Measurements from ENCODE around the gene STX7. TPM values are rescaled to one million over a fixed set of nuclear protein-coding genes. Genes with fewer than 3 reads are reported as not detected.
A peak's percentile ranks its signal among the peaks of the same experiment; 100 is the strongest.

The STX7 gene
- total and polyA plus RNA-seq, 2 donors (not counting 3 experiments of a cell fraction or from before 2014, with no cell fraction given) = 13.4 to 45.5 TPM

GRCh38 chr6:132401618-132402285 is 111.2 kb downstream of the STX7 start:
- DNase-seq (ENCODE audit: low read depth, low spot score) = no peak
- H3K9me3 ChIP-seq (replicated peaks; ENCODE audit: control insufficient read depth, insufficient read depth, low read length) = no peaks in the 10 kb centered on the region
- no peaks in the 10 kb centered on the region for H3K9me1 ChIP-seq (replicated peaks; ENCODE audit: control insufficient read depth, extremely low read depth, insufficient read depth, low read length)
- CTCF ChIA-PET = no interaction called here
- no peaks in the 10 kb centered on the region for H3K79me2 ChIP-seq (ENCODE audit: control insufficient read depth, insufficient read depth, low read length)
- POLR2A ChIA-PET = no interaction called here
- dilution Hi-C loops (cut with MboI; ENCODE audit: extremely low pct_ligation_motif_present, low sequenced_read_pairs) (no loop called here), intact Hi-C loops (cut with micrococcal nuclease) (no loop called here)
- no peaks in the 10 kb centered on the region for H3K36me3 ChIP-seq (ENCODE audit: control insufficient read depth in 2 of 2, extremely low read depth in 1 of 2, insufficient read depth in 2 of 2, low read length in 2 of 2)
- H4K20me1 ChIP-seq (replicated peaks; ENCODE audit: control insufficient read depth, extremely low read depth, insufficient read depth, low read length) = no peaks in the 10 kb centered on the region
- H2AFZ ChIP-seq (ENCODE audit: low read depth, low read length) = peak overlapping the region; percentile 90
- BruUV-seq (replicated peaks) = no TSS peak
- no peak overlapping the region for H3K27ac ChIP-seq (ENCODE audit: insufficient read depth, low read depth, low read length)
- H3K4me3 ChIP-seq (replicated peaks in 1 of 3; ENCODE audit: insufficient read depth in 1 of 3, low read depth in 1 of 3, low read length in 3 of 3) = peak overlapping the region; percentile 38 to 61 (median 49)
- TF ChIP-seq EZH2 (IDR thresholded peaks at IDR 0.05; ENCODE audit: borderline replicate concordance, low read depth, low read length, severe bottlenecking) = peak; percentile 88
- TF ChIP-seq CTCF (IDR thresholded peaks at IDR 0.05; ENCODE audit: extremely low read depth in 1 of 2, insufficient read depth in 1 of 2, low read depth in 1 of 2, low read length in 2 of 2) = no peak
- no peak overlapping the region for H3K9ac ChIP-seq (replicated peaks; ENCODE audit: extremely low read depth, insufficient read depth, low read length)
- H3K4me1 ChIP-seq (ENCODE audit: control insufficient read depth, extremely low read depth, insufficient read depth, low read length) = peaks cover 9% of the 10 kb centered on the region
- H3K27me3 ChIP-seq (ENCODE audit: control insufficient read depth in 2 of 2, insufficient read depth in 2 of 2, low read length in 2 of 2) = peaks cover 47 to 73% of the 10 kb centered on the region in 2 experiments
- FAIRE-seq = no peak
- H3K4me2 ChIP-seq (ENCODE audit: insufficient read depth, low read length) = peak overlapping the region; percentile 78

DNA sequence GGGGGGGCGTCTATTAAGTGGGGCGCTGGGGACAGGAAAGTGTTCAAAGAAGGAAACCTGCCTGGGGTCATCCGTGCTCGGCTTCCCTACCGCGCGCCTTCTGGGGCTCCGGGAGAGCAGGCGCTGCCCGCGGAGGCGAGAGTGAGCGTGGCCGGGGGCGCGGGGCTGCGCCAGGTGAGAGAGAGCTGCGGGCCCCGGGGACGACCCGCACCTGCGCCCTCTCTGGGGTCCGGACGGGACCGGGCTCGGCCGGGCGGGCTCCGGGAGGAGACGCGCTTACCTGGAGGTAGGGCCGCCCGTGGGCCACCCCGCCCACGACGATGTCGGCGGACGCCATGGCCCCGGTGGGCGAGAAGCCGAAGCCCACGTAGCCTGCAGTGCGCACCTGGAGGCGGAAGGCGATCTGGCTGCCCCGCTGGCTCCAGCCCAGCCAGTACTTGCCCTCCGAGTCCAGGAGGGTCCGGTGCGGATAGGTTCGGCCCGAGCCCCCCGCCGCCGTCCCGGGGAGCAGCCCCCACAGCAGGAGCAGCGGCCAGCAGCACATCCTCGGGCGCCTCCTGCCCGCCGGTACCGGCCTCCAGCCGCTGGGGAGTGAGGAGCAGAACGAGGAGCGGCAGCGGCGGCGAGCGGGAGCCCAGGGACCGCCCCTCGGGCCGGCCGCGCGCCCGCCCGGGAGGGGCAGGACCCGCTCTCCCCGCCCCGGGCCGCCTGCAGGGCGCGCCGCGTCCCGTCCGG is 111.9 kb downstream of the STX7 start, which contains the start of gene MOXD1:
TSS of gene MOXD1 (minus strand) at position 593 of the 735 bp plus-strand sequence. CDS start at position 544, 49 bp downstream.
- peaks cover 46 to 75% of the 10 kb centered on the region in 2 experiments for H3K27me3 ChIP-seq (ENCODE audit: control insufficient read depth in 2 of 2, insufficient read depth in 2 of 2, low read length in 2 of 2)
- peak within 1 kb of the TSS; percentile 78 for H3K4me2 ChIP-seq (ENCODE audit: insufficient read depth, low read length)
- H3K4me1 ChIP-seq (ENCODE audit: control insufficient read depth, extremely low read depth, insufficient read depth, low read length) = peaks cover 9% of the 10 kb centered on the region
- H3K9ac ChIP-seq (replicated peaks; ENCODE audit: extremely low read depth, insufficient read depth, low read length) = no peak within 1 kb of the TSS
- peak within 1 kb of the TSS; percentile 90 for H2AFZ ChIP-seq (ENCODE audit: low read depth, low read length)
- H3K27ac ChIP-seq (ENCODE audit: insufficient read depth, low read depth, low read length) = no peak within 1 kb of the TSS
- H4K20me1 ChIP-seq (replicated peaks; ENCODE audit: control insufficient read depth, extremely low read depth, insufficient read depth, low read length) = no peaks in the 10 kb centered on the region
- POLR2A ChIA-PET = no interaction called here
- no peaks in the 10 kb centered on the region for H3K79me2 ChIP-seq (ENCODE audit: control insufficient read depth, insufficient read depth, low read length)
- FAIRE-seq = no peak
- BruUV-seq (replicated peaks) = no TSS peak
- H3K9me3 ChIP-seq (replicated peaks; ENCODE audit: control insufficient read depth, insufficient read depth, low read length) = no peaks in the 10 kb centered on the region
- dilution Hi-C loops (cut with MboI; ENCODE audit: extremely low pct_ligation_motif_present, low sequenced_read_pairs) (no loop called here), intact Hi-C loops (cut with micrococcal nuclease) (no loop called here)
- no peaks in the 10 kb centered on the region for H3K36me3 ChIP-seq (ENCODE audit: control insufficient read depth in 2 of 2, extremely low read depth in 1 of 2, insufficient read depth in 2 of 2, low read length in 2 of 2)
- peak within 1 kb of the TSS; percentile 38 to 61 (median 49) for H3K4me3 ChIP-seq (replicated peaks in 1 of 3; ENCODE audit: insufficient read depth in 1 of 3, low read depth in 1 of 3, low read length in 3 of 3)
- DNase-seq (ENCODE audit: low read depth, low spot score) = peak; percentile 11
- no peaks in the 10 kb centered on the region for H3K9me1 ChIP-seq (replicated peaks; ENCODE audit: control insufficient read depth, extremely low read depth, insufficient read depth, low read length)
- TF ChIP-seq POLR2AphosphoS5 (IDR thresholded peaks at IDR 0.05; ENCODE audit: insufficient read depth, low read depth, low read length) = no peak
- TF ChIP-seq POLR2A (IDR thresholded peaks at IDR 0.05; ENCODE audit: low read depth, low read length) = no peak
- TF ChIP-seq EZH2 (IDR thresholded peaks at IDR 0.05; ENCODE audit: borderline replicate concordance, low read depth, low read length, severe bottlenecking) = peak; percentile 70
- TF ChIP-seq JUN (IDR thresholded peaks at IDR 0.05; ENCODE audit: borderline replicate concordance, insufficient read depth, insufficient read length, low read depth) = no peak
- no peak for TF ChIP-seq FOS (IDR thresholded peaks at IDR 0.05; ENCODE audit: borderline replicate concordance, insufficient read depth, low read length)
- TF ChIP-seq, protein P1, sequence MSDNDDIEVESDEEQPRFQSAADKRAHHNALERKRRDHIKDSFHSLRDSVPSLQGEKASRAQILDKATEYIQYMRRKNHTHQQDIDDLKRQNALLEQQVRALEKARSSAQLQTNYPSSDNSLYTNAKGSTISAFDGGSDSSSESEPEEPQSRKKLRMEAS (IDR thresholded peaks at IDR 0.05; ENCODE audit: insufficient read depth, insufficient read length) = no peak
- TF ChIP-seq GATA2 (IDR thresholded peaks at IDR 0.05; ENCODE audit: insufficient read depth, insufficient read length, low read depth, low read length) = no peak
- CTCF ChIA-PET = no interaction called here

Data from endothelial cell of umbilical vein (primary cell).